SK-N-SH (cell line): Measurements from ENCODE around the gene ANKRD37. TPM values are rescaled to one million over a fixed set of nuclear protein-coding genes. Genes with fewer than 3 reads are reported as not detected.

ENCODE experiments used
- CTCF ChIA-PET: fragments of 300-600, 350-600 bp; formaldehyde crosslinking; extraction: SDS; loops from one replicate; lab custom pipeline; 2021; lab: Yijun Ruan, JAX
- POLR2A ChIA-PET: fragments of 350-600 bp; sonication (Branson Sonifier 250); formaldehyde crosslinking; extraction: SDS; loops from one replicate; lab custom pipeline; 2020; ENCODE audit warnings: antibody characterized with exemption, inconsistent platforms; lab: Yijun Ruan, JAX
- DNase-seq: peaks from one replicate; pipeline ENCODE4 v3.0.0; 2012
- H2AFZ ChIP-seq: fragments of 200-600 bp; sonication (generic); 2 replicates; pipeline ENCODE4 v1.8.1; 2016; ENCODE audit warnings: antibody characterized with exemption, mild to moderate bottlenecking, low read depth
- H3F3A ChIP-seq: fragments of 200-600 bp; sonication (generic); replicated peaks from 2 replicates; pipeline ENCODE3; 2016; ENCODE audit warnings: antibody characterized with exemption, mild to moderate bottlenecking; ENCODE audit not compliant: insufficient read depth
- H3K27ac ChIP-seq, 2 experiments: fragments of 200-500 bp in 1 of 2; fragments of 200-600 bp in 1 of 2; sonication (Bioruptor generic) in 1 of 2; sonication (generic), shearing (Covaris generic) in 1 of 2; 2 replicates each; pipeline versions ENCODE4 v1.5.1 to v1.6.1; 2014 to 2016; ENCODE audit warnings: low read depth in 2 of 2, inconsistent platforms in 1 of 2, low read length in 1 of 2, mild to moderate bottlenecking in 1 of 2, mixed read lengths in 1 of 2
- H3K27me3 ChIP-seq: fragments of 200-600 bp; sonication (generic), shearing (Covaris generic); 2 replicates; pipeline ENCODE4 v1.6.1; 2016; ENCODE audit warnings: mixed run types; ENCODE audit not compliant: insufficient read depth
- H3K36me3 ChIP-seq, 2 experiments: fragments of 200-500 bp in 1 of 2; fragments of 200-600 bp in 1 of 2; sonication (Bioruptor generic) in 1 of 2; sonication (generic) in 1 of 2; replicated peaks in 1 of 2; 2 replicates each; pipeline versions ENCODE3 to v1.5.1; 2014 to 2016; ENCODE audit warnings: low read length in 1 of 2, mild to moderate bottlenecking in 1 of 2; ENCODE audit not compliant: insufficient read depth in 2 of 2, control insufficient read depth in 1 of 2
- H3K4me1 ChIP-seq, 2 experiments: fragments of 200-500 bp in 1 of 2; fragments of 200-600 bp in 1 of 2; sonication (Bioruptor generic) in 1 of 2; sonication (generic), shearing (Covaris generic) in 1 of 2; 2 replicates each; pipeline versions ENCODE4 v1.5.1 to v1.6.1; 2014 to 2016; ENCODE audit warnings: low read depth in 1 of 2, low read length in 1 of 2, mixed run types in 1 of 2; ENCODE audit not compliant: insufficient read depth in 2 of 2, control insufficient read depth in 1 of 2
- H3K4me2 ChIP-seq: fragments of 200-600 bp; sonication (generic), shearing (Covaris generic); 2 replicates; pipeline ENCODE4 v1.6.1; 2017; ENCODE audit warnings: mixed run types
- H3K4me3 ChIP-seq, 2 experiments: fragments of 200-500 bp in 1 of 2; fragments of 200-600 bp in 1 of 2; sonication (Bioruptor generic) in 1 of 2; sonication (generic), shearing (Covaris generic) in 1 of 2; 2 replicates each; pipeline versions ENCODE4 v1.5.1 to v1.8.1; 2014 to 2016; ENCODE audit warnings: low read depth in 2 of 2, inconsistent platforms in 1 of 2, low read length in 1 of 2, mild to moderate bottlenecking in 1 of 2, mixed read lengths in 1 of 2, moderate library complexity in 1 of 2
- H3K79me2 ChIP-seq: fragments of 200-600 bp; sonication (generic); 2 replicates; pipeline ENCODE4 v1.8.1; 2017; ENCODE audit warnings: mild to moderate bottlenecking; ENCODE audit not compliant: insufficient read depth
- H3K9ac ChIP-seq: fragments of 200-600 bp; sonication (generic); 2 replicates; pipeline ENCODE4 v1.6.1; 2017; ENCODE audit warnings: mixed run types
- H3K9me2 ChIP-seq: fragments of 200-600 bp; sonication (generic); 2 replicates; pipeline ENCODE4 v1.6.1; 2017; ENCODE audit warnings: mixed run types
- H3K9me3 ChIP-seq: fragments of 200-600 bp; sonication (generic); 2 replicates; pipeline ENCODE4 v1.6.1; 2017; ENCODE audit warnings: mixed run types, mild to moderate bottlenecking, moderate library complexity
- H4K20me1 ChIP-seq: fragments of 200-600 bp; sonication (generic); 2 replicates; pipeline ENCODE4 v1.6.1; 2017; ENCODE audit warnings: mild to moderate bottlenecking, mixed run types; ENCODE audit not compliant: insufficient read depth
- CHD2 ChIP-seq: fragments of 150-350 bp; IDR thresholded peaks from 2 replicates; pipeline ENCODE4 v1.6.1; 2018; ENCODE audit warnings: low read length; ENCODE audit not compliant: partially characterized antibody
- EP300 ChIP-seq, 2 experiments: IDR thresholded peaks; 2 replicates each; pipeline versions ENCODE4 v1.4.0 to v1.6.1; 2012; ENCODE audit warnings: borderline replicate concordance in 1 of 2, low read depth in 1 of 2, low read length in 1 of 2
- EZH2phosphoT487 ChIP-seq: fragments of 200-600 bp; sonication (generic); IDR thresholded peaks from 2 replicates; pipeline ENCODE4 v1.6.1; 2017; ENCODE audit warnings: low read depth, mixed run types, mild to moderate bottlenecking, antibody characterized with exemption, moderate library complexity, borderline replicate concordance
- FOXJ3 ChIP-seq: sonication (generic); formaldehyde crosslinking; IDR thresholded peaks from 2 replicates; pipeline ENCODE4 v1.5.1; 2020; ENCODE audit warnings: mild to moderate bottlenecking, missing genetic modification reagents
- GABPA ChIP-seq: IDR thresholded peaks from 2 replicates; pipeline ENCODE4 v1.4.0; 2012; ENCODE audit warnings: low read depth, mild to moderate bottlenecking
- GATA2 ChIP-seq: sonication (generic); formaldehyde crosslinking; IDR thresholded peaks from 2 replicates; pipeline ENCODE4 v1.5.0; 2020; ENCODE audit warnings: mild to moderate bottlenecking, missing genetic modification reagents
- JUND ChIP-seq: IDR thresholded peaks from 2 replicates; pipeline ENCODE4 v1.4.0; 2012
- MAX ChIP-seq: IDR thresholded peaks from 2 replicates; pipeline ENCODE4 v1.4.0; 2012; ENCODE audit warnings: low read depth
- NRF1 ChIP-seq: IDR thresholded peaks from 2 replicates; pipeline ENCODE4 v1.6.1; 2012; ENCODE audit warnings: low read depth, mild to moderate bottlenecking, low read length
- PBX3 ChIP-seq: IDR thresholded peaks from 2 replicates; pipeline ENCODE4; 2012
- RAD21 ChIP-seq: IDR thresholded peaks from 2 replicates; pipeline ENCODE4 v1.6.1; 2012; ENCODE audit warnings: mild to moderate bottlenecking, low read length
- REST ChIP-seq: IDR thresholded peaks from 2 replicates; pipeline ENCODE4 v1.6.1; 2012; ENCODE audit warnings: mild to moderate bottlenecking, low read depth, low read length, moderate library complexity
- RFX5 ChIP-seq: IDR thresholded peaks from 2 replicates; pipeline ENCODE4 v1.6.1; 2012; ENCODE audit warnings: mild to moderate bottlenecking, improper control_type of control experiment, low read length
- RXRA ChIP-seq: IDR thresholded peaks from 2 replicates; pipeline ENCODE4 v1.4.0; 2012; ENCODE audit warnings: low read depth, mild to moderate bottlenecking, borderline replicate concordance
- SMC3 ChIP-seq: IDR thresholded peaks from 2 replicates; pipeline ENCODE4 v1.6.1; 2012; ENCODE audit warnings: low read depth, low read length, improper control_type of control experiment
- TCF12 ChIP-seq: IDR thresholded peaks from 2 replicates; pipeline ENCODE4 v1.4.0; 2012
- USF2 ChIP-seq: fragments of 150-350 bp; IDR thresholded peaks from 2 replicates; pipeline ENCODE4 v1.6.1; 2017; ENCODE audit warnings: antibody characterized with exemption, low read length, low read depth, borderline replicate concordance
- YY1 ChIP-seq: IDR thresholded peaks from 2 replicates; pipeline ENCODE4 v1.4.0; 2012; ENCODE audit warnings: low read depth, mild to moderate bottlenecking
- ZBTB33 ChIP-seq: IDR thresholded peaks from 2 replicates; pipeline ENCODE4 v1.4.0; 2012; ENCODE audit warnings: low read depth, borderline replicate concordance
- WGBS: methylation state at CpG from one replicate; pipeline ENCODE4 v1.1.6; 2017; ENCODE audit warnings: low lambda C conversion rate; 5-methylcytosine and 5-hydroxymethylcytosine counted together
- polyA plus RNA-seq, 3 experiments: library from polyadenylated mRNA; depleted of rRNA; stranded (reverse); fragments of >200 nt; gene quantifications; 2 replicates each; pipeline ENCODE4 v1.2.3, GENCODE V29; 2012

The ANKRD37 gene
- polyA plus RNA-seq, 1 of the 3 experiments (the other 2 are of a cell fraction): 10.1 TPM

- no peaks in the 10 kb centered on the region for H3K4me1 ChIP-seq
- no peaks in the 10 kb centered on the region for H3K36me3 ChIP-seq
- no peaks in the 10 kb centered on the region for H3K27me3 ChIP-seq
- 83% methylated on average over 2 of the region's 2 CpGs for WGBS
- H3K4me3 ChIP-seq: no peak overlapping the region
- H2AFZ ChIP-seq: no peak overlapping the region
- TF ChIP-seq RAD21 (no peak), GATA2 (CRISPR knock-in tag) (no peak), TCF12 (no peak), REST (no peak), RFX5 (no peak), RXRA (no peak), JUND (no peak), PBX3 (no peak), SMC3 (no peak), GABPA (no peak), YY1 (no peak), FOXJ3 (CRISPR knock-in tag) (no peak), USF2 (no peak), CHD2 (no peak), EZH2phosphoT487 (no peak), EP300 (IDR thresholded peaks at IDR 0.05; ENCODE audit: borderline replicate concordance in 1 of 2, low read depth in 1 of 2, low read length in 1 of 2) (no peak), MAX (no peak), ZBTB33 (no peak), NRF1 (no peak)
- no peak overlapping the region for H3K27ac ChIP-seq
- H4K20me1 ChIP-seq: no peaks in the 10 kb centered on the region
- no peaks in the 10 kb centered on the region for H3K79me2 ChIP-seq
- no peak for DNase-seq
- no peaks in the 10 kb centered on the region for H3F3A ChIP-seq
- H3K4me2 ChIP-seq: no peak overlapping the region
- H3K9me3 ChIP-seq: no peaks in the 10 kb centered on the region
- H3K9ac ChIP-seq: no peak overlapping the region
- no peaks in the 10 kb centered on the region for H3K9me2 ChIP-seq
- ChIA-PET CTCF (no interaction called here), POLR2A (no interaction called here)
Observed at GRCh38 chr4:185441479-185441878, 44.8 kb downstream of the ANKRD37 start.
